Epithelial cell of proximal tubule (primary cell): ENCODE measurements around the gene TAB2. TPM values are rescaled to one million over a fixed set of nuclear protein-coding genes. Genes with fewer than 3 reads are reported as not detected.
"Not testable (repeated sequence)": the region's sequence is repeated elsewhere in the genome, so short reads cannot be mapped to it uniquely, and the experiment has no call there.

Experiments used
- DNase-seq: peaks from one replicate; pipeline ENCODE4 v3.0.0-alpha.2; 2011; ENCODE audit warnings: low read depth
- H3K4me3 ChIP-seq: 2 replicates; pipeline ENCODE4 v1.5.1; 2011; ENCODE audit warnings: low read depth, mild to moderate bottlenecking, low read length
- total RNA-seq: library from RNA; depleted of rRNA; stranded (reverse); fragments of >200 nt; gene quantifications from 2 replicates; pipeline ENCODE4 v1.2.3, GENCODE V29; 2015
- TF ChIP-seq, protein P1 (sequence below): conservative IDR thresholded peaks from 2 replicates; pipeline ENCODE4 v1.5.1; 2012; ENCODE audit warnings: low read depth, mild to moderate bottlenecking, low read length

Gene TAB2
- total RNA-seq, 1 donor from 2014 or later = 18.7 TPM

GRCh38 chr6:149316740-149317643 is 520 bp upstream of the TAB2 start:
- H3K4me3 ChIP-seq = peak overlapping the region; percentile 95
- no peak for DNase-seq
- TF ChIP-seq, protein P1, sequence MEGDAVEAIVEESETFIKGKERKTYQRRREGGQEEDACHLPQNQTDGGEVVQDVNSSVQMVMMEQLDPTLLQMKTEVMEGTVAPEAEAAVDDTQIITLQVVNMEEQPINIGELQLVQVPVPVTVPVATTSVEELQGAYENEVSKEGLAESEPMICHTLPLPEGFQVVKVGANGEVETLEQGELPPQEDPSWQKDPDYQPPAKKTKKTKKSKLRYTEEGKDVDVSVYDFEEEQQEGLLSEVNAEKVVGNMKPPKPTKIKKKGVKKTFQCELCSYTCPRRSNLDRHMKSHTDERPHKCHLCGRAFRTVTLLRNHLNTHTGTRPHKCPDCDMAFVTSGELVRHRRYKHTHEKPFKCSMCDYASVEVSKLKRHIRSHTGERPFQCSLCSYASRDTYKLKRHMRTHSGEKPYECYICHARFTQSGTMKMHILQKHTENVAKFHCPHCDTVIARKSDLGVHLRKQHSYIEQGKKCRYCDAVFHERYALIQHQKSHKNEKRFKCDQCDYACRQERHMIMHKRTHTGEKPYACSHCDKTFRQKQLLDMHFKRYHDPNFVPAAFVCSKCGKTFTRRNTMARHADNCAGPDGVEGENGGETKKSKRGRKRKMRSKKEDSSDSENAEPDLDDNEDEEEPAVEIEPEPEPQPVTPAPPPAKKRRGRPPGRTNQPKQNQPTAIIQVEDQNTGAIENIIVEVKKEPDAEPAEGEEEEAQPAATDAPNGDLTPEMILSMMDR = no peak

DNA sequence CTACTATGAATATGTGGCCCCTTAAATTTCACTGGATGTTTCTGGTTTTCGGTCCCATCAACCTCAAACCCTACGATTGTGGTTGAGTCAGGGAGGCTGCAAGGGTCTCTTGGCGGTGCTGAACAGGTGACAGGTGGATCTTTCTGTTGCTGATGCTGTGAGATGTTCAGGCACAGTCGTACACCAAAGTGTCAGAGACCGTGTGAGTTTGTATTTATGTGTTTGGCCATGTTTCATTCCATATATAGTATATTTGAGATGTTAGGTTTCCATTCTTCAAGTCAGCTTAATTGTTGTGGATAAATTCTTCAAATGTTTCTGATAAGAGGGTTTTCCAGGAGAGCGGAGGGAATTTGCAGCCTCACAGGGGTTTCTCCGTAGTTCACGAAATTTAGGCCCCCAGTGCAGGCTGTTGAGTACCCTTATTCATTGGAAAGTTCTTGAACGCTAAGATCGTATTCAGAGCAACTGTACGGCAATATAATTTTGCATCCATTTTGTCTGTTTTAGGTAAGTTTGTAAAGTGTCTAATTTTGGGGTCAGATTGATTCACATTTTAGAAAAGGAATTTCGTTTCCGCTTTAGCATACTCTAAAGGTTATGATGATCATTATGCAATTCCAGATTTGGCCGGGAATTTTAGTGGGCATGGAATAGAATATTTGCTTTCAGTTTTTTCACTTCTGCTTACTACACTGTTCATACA is 1.2 kb downstream of the TAB2 start:
- peak overlapping the region; percentile 83 for H3K4me3 ChIP-seq
- no peak for DNase-seq
- TF ChIP-seq, protein P1 = no peak

DNA sequence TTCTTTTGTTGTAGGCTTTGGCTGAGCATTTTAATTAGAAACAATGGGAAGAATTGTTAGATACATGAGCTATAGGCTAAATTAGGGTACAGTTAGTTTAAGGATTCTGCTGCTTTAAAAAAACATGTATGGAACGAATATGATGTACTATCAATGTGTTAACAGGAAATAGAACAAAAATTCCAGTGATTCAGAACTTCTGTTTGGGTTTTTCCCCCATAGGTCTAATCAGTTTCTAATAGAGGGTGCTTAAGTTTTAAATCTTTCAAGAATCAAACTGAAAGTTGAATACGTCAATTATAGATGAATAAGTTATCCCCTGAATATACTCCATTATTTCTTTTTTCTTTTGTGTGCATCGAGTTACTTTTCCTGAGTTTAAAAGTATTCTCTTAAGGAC is 1.9 kb downstream of the TAB2 start:
- peak overlapping the region; percentile 83 for H3K4me3 ChIP-seq
- TF ChIP-seq, protein P1 = no peak
- no peak for DNase-seq

DNA sequence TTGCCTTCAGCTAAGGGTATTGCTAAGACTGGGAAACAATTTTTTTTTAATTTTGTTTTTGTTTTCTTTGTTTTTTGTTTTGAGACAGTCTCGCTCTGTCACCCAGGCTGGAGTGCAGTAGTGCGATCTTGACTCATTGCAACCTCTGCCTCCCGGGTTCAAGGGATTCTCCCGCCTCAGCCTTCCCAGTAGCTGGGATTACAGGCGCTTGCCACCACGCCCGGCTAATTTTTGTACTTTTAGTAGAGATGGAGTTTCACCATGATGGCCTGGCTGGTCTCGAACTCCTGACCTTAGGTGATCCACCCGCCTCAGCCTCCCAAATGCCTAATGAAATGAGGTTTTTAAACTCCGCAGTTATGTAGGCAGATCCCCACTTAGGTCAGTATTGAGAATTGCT is 2.5 kb downstream of the TAB2 start:
- peak overlapping the region; percentile 83 for H3K4me3 ChIP-seq
- DNase-seq = not testable (repeated sequence)

- no peak for DNase-seq
- H3K4me3 ChIP-seq = no peak overlapping the region
- TF ChIP-seq, protein P1 = no peak
Measured at GRCh38 chr6:149320796-149321195, 3.3 kb downstream of the TAB2 start.

- no peak for DNase-seq
- TF ChIP-seq, protein P1 = no peak
- H3K4me3 ChIP-seq = no peak overlapping the region
Measured at GRCh38 chr6:149323353-149323752, 5.8 kb downstream of the TAB2 start.

GRCh38 chr6:149323925-149324324 is 6.4 kb downstream of the TAB2 start:
- no peak overlapping the region for H3K4me3 ChIP-seq
- DNase-seq = no peak
- TF ChIP-seq, protein P1 = no peak
